GM10248 (cell line): ENCODE results near the gene ARHGEF10L.

Source experiments
- CTCF ChIA-PET: fragments of 300-600 bp; sonication (Branson Sonifier 250); formaldehyde crosslinking; extraction: SDS; loops from one replicate; lab custom pipeline; 2021; ENCODE audit warnings: antibody characterized with exemption; lab: Yijun Ruan, JAX
- POLR2A ChIA-PET: fragments of 350-650 bp; sonication (Branson Sonifier 250); formaldehyde crosslinking; extraction: SDS; loops from one replicate; lab custom pipeline; 2020; ENCODE audit warnings: antibody characterized with exemption; lab: Yijun Ruan, JAX
- DNase-seq: peaks from one replicate; pipeline ENCODE4 v3.0.0; 2012; ENCODE audit errors: extremely low spot score
- CTCF ChIP-seq: IDR thresholded peaks from 2 replicates; pipeline ENCODE4 v1.5.1; 2012; ENCODE audit warnings: mild to moderate bottlenecking, low read depth; ENCODE audit errors: extremely low read depth, missing control alignments, control extremely low read depth

The ARHGEF10L gene

GRCh38 chr1:17514776-17515175, 24.7 kb upstream of the ARHGEF10L start:
- POLR2A ChIA-PET: no interaction called here
- no peak for TF ChIP-seq CTCF
- no peak for DNase-seq
- CTCF ChIA-PET: interaction anchor here (1.0 to 1.4 kb wide), 3 partner anchors 17 to 92 kb away, joined by 3 to 4 read pairs (median 4); no protein-coding TSS in a partner anchor

- CTCF ChIA-PET: no interaction called here
- TF ChIP-seq CTCF: no peak
- POLR2A ChIA-PET: no interaction called here
- no peak for DNase-seq
These were observed 23.6 kb upstream of the ARHGEF10L start for GRCh38 chr1:17515902-17516301.

GRCh38 chr1:17516303-17517214, 22.9 kb upstream of the ARHGEF10L start:
- ChIA-PET POLR2A (no interaction called here), CTCF (no interaction called here)
- DNase-seq: no peak
- TF ChIP-seq CTCF: no peak

- CTCF ChIA-PET: interaction anchor here (0.8 to 2.2 kb wide), 3 partner anchors 11 to 17 kb away, joined by 3 to 6 read pairs (median 3); no protein-coding TSS in a partner anchor
- TF ChIP-seq CTCF: no peak
- DNase-seq: no peak
- POLR2A ChIA-PET: no interaction called here
These were observed 19.5 kb upstream of the ARHGEF10L start for GRCh38 chr1:17520041-17520440.

GRCh38 chr1:17520473-17521319, 18.8 kb upstream of the ARHGEF10L start:
- POLR2A ChIA-PET: no interaction called here
- TF ChIP-seq CTCF: no peak
- CTCF ChIA-PET: interaction anchor here (0.7 to 2.2 kb wide), 5 partner anchors 10 to 18 kb away, joined by 3 to 8 read pairs (median 4); no protein-coding TSS in a partner anchor
- no peak for DNase-seq

GRCh38 chr1:17521946-17522612, 17.4 kb upstream of the ARHGEF10L start:
- POLR2A ChIA-PET: no interaction called here
- no peak for TF ChIP-seq CTCF
- CTCF ChIA-PET: interaction anchor here (1.6 to 2.2 kb wide), 2 partner anchors 11 to 19 kb away, joined by 4 to 8 read pairs; no protein-coding TSS in a partner anchor
- no peak for DNase-seq
